ENCODE data around the gene SPEN. TPM values are rescaled to one million over a fixed set of nuclear protein-coding genes. Genes with fewer than 3 reads are reported as not detected.

The SPEN gene
- total and polyA plus RNA-seq, 2 experiments from 2014 or later = 24.3 to 25.9 TPM

DNA sequence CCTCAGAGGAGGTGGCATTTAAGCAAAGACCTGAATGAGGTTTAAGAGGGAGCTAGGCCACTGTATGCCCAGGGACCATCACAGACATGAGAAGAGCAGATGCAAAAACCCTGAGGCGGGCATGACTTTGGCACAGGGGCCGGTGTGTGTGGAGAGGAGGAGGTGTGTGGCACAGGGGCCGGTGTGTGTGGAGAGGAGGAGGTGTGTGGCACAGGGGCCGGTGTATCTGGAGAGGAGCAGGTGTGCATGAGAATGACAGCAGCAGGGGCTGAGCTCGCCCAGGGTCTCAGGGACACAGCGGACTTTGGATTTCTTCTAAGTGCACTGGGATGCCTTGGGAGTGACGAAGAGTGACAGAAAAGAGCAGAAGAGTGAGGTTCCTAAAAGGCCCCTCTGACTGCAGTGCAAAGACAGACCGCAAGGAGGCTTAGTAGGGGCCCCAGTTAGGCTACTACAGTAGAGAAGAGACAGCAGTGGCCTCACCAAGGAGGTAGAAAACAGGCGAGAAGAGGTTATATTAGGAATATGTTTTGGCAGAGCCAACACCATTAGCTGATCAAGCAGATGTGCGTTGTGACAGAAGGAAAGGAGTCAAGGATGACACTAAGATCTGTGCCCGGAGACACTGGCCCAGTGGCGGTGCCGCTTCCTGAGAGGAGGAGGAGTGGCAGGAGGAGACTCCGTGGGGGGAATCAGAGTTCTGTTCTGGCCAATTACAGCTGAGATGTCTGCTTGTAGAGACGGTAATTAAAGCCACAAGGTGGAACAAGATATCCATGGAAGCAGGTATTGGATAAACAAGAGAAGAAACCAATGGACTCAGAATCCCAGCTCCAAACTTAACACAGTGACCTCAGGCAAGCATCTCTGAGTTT is 110.0 kb downstream of the SPEN start:
- TF ChIP-seq EZH2 (IDR thresholded peaks at IDR 0.05; ENCODE audit: borderline replicate concordance) = no peak
- TF ChIP-seq CTCF (IDR thresholded peaks at IDR 0.05; ENCODE audit: poor library complexity) = peak; percentile 11
- no peak for TF ChIP-seq EZH2phosphoT487 (IDR thresholded peaks at IDR 0.05; ENCODE audit: low read depth, severe bottlenecking, unreplicated experiment)
- Histone ChIP-seq H3K27me3 (no peaks in the 10 kb centered on the region), H3K36me3 (replicated peaks; ENCODE audit: insufficient read depth, low read depth) (no peaks in the 10 kb centered on the region), H3K9me2 (replicated peaks; ENCODE audit: insufficient read depth) (no peaks in the 10 kb centered on the region), H3K27ac (no peak overlapping the region), H3K9me3 (ENCODE audit: low read depth) (no peaks in the 10 kb centered on the region), H4K20me1 (ENCODE audit: insufficient read depth, poor library complexity, severe bottlenecking) (peaks cover 6% of the 10 kb centered on the region), H2AFZ (no peak overlapping the region), H3K79me2 (peaks cover 80% of the 10 kb centered on the region), H3K4me2 (no peak overlapping the region), H3K4me1 (ENCODE audit: insufficient read depth) (no peaks in the 10 kb centered on the region), H3K4me3 (no peak overlapping the region)
- no peak for DNase-seq (ENCODE audit: low spot score)
- 79% methylated on average over 15 of the region's 15 CpGs for WGBS (ENCODE audit: low lambda C conversion rate, missing lambda C conversion rate)

DNA sequence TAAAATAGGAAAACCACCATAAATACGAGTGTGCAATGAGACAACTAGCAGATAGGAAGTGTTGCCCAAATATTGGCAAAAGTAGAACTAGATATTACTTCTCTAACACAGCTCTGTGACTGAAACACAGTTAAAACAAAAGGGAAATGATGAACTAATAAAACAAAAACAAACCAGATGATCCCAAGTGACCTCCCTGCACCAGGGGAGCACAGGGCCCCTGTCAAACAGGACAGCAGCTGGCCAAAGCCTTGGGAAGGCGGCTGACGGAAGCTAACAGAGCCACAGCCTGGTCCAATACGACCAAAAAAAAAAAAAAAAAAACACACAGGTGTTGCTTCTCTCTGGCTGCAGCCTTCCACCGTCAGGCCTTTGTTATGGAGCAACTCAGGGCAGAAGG is 110.6 kb downstream of the SPEN start:
- WGBS (ENCODE audit: low lambda C conversion rate, missing lambda C conversion rate) = 68% methylated on average over 5 of the region's 5 CpGs
- Histone ChIP-seq H3K27me3 (no peaks in the 10 kb centered on the region), H3K4me2 (no peak overlapping the region), H3K4me3 (no peak overlapping the region), H2AFZ (no peak overlapping the region), H3K36me3 (replicated peaks; ENCODE audit: insufficient read depth, low read depth) (no peaks in the 10 kb centered on the region), H3K27ac (no peak overlapping the region), H3K79me2 (peaks cover 82% of the 10 kb centered on the region), H3K9me2 (replicated peaks; ENCODE audit: insufficient read depth) (no peaks in the 10 kb centered on the region), H3K9me3 (ENCODE audit: low read depth) (no peaks in the 10 kb centered on the region), H3K4me1 (ENCODE audit: insufficient read depth) (no peaks in the 10 kb centered on the region), H4K20me1 (ENCODE audit: insufficient read depth, poor library complexity, severe bottlenecking) (peaks cover 6% of the 10 kb centered on the region)
- DNase-seq (ENCODE audit: low spot score) = no peak
- TF ChIP-seq EZH2 (IDR thresholded peaks at IDR 0.05; ENCODE audit: borderline replicate concordance) (no peak), EZH2phosphoT487 (IDR thresholded peaks at IDR 0.05; ENCODE audit: low read depth, severe bottlenecking, unreplicated experiment) (no peak), CTCF (IDR thresholded peaks at IDR 0.05; ENCODE audit: poor library complexity) (no peak)

DNA sequence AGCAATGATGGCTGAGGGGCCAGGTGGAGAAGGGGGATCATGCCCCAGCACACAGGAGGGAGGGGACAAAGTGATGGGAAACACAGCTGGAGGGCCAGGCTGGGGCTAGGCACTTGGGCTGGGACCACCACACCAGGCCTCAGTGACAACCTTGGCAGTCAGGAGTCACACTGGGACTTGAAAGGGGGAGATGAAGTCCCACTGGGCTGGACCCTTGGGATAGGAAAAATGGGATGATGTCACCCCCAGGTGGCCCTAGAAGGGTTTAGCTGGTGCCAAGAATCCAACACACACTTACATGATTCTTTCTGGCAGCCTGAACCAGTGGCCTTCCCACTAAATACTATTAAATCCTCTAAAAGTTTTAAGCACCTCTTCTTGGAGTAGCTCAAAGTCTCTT is 111.3 kb downstream of the SPEN start:
- H4K20me1 ChIP-seq (ENCODE audit: insufficient read depth, poor library complexity, severe bottlenecking) = peaks cover 12% of the 10 kb centered on the region
- DNase-seq (ENCODE audit: low spot score) = no peak
- no peaks in the 10 kb centered on the region for H3K4me1 ChIP-seq (ENCODE audit: insufficient read depth)
- no peak overlapping the region for H2AFZ ChIP-seq
- H3K4me2 ChIP-seq = no peak overlapping the region
- H3K4me3 ChIP-seq = no peak overlapping the region
- H3K36me3 ChIP-seq (replicated peaks; ENCODE audit: insufficient read depth, low read depth) = no peaks in the 10 kb centered on the region
- no peaks in the 10 kb centered on the region for H3K9me2 ChIP-seq (replicated peaks; ENCODE audit: insufficient read depth)
- peaks cover 82% of the 10 kb centered on the region for H3K79me2 ChIP-seq
- no peaks in the 10 kb centered on the region for H3K27me3 ChIP-seq
- no peak for TF ChIP-seq CTCF (IDR thresholded peaks at IDR 0.05; ENCODE audit: poor library complexity)
- no peak for TF ChIP-seq EZH2 (IDR thresholded peaks at IDR 0.05; ENCODE audit: borderline replicate concordance)
- no peak for TF ChIP-seq EZH2phosphoT487 (IDR thresholded peaks at IDR 0.05; ENCODE audit: low read depth, severe bottlenecking, unreplicated experiment)
- H3K27ac ChIP-seq = no peak overlapping the region
- no peaks in the 10 kb centered on the region for H3K9me3 ChIP-seq (ENCODE audit: low read depth)
